A673 (cell line): ENCODE measurements around the gene BNIP1.

Experiments
- EZH2 ChIP-seq: fragments of 200-600 bp; sonication (generic); IDR thresholded peaks from 2 replicates; pipeline ENCODE4 v1.6.1; 2017; ENCODE audit warnings: borderline replicate concordance, low read depth, mild to moderate bottlenecking, mixed read lengths, antibody characterized with exemption, low read length; ENCODE audit not compliant: poor library complexity, severe bottlenecking
- TF ChIP-seq, protein P1 (sequence below): fragments of 300-800, 200-600 bp; sonication (generic); conservative IDR thresholded peaks from 2 replicates; pipeline ENCODE4 v1.5.1; 2017; ENCODE audit warnings: low read depth, mild to moderate bottlenecking, antibody characterized with exemption, low read length, moderate library complexity, mixed read lengths

DNA sequence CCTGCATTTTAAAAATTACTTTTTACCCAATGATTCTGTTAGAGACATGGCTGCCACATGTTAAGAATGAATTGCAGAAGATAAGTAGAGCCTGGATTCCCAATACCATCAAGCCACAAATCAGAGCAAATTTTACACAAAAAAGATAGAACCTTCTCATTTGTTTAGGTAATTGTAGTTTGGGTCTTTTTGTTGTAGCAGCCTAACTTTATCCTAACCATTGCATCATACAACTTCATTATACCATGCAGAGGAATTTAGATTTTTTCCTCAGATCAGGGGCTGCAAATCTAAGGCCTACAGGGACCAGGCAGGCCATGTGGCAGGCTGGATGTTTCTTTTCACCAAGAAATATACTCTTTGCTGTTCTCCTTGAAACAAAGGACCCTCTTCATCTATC is 56.0 kb downstream of the BNIP1 start:
- TF ChIP-seq, protein P1, sequence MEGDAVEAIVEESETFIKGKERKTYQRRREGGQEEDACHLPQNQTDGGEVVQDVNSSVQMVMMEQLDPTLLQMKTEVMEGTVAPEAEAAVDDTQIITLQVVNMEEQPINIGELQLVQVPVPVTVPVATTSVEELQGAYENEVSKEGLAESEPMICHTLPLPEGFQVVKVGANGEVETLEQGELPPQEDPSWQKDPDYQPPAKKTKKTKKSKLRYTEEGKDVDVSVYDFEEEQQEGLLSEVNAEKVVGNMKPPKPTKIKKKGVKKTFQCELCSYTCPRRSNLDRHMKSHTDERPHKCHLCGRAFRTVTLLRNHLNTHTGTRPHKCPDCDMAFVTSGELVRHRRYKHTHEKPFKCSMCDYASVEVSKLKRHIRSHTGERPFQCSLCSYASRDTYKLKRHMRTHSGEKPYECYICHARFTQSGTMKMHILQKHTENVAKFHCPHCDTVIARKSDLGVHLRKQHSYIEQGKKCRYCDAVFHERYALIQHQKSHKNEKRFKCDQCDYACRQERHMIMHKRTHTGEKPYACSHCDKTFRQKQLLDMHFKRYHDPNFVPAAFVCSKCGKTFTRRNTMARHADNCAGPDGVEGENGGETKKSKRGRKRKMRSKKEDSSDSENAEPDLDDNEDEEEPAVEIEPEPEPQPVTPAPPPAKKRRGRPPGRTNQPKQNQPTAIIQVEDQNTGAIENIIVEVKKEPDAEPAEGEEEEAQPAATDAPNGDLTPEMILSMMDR: no peak
- TF ChIP-seq EZH2: no peak
